IPS-15b (cell line): ENCODE results near the gene XPO5.
"Not testable (repeated sequence)": the region's sequence is repeated elsewhere in the genome, so short reads cannot be mapped to it uniquely, and the experiment has no call there.

ENCODE experiments used
- H3K27me3 ChIP-seq: one replicate; pipeline ENCODE4 v1.6.1; 2013; ENCODE audit warnings: low read length; ENCODE audit not compliant: control insufficient read depth, insufficient read depth
- H3K36me3 ChIP-seq: one replicate; pipeline ENCODE4 v1.6.1; 2013; ENCODE audit warnings: low read length; ENCODE audit not compliant: control insufficient read depth, insufficient read depth
- H3K4me1 ChIP-seq: one replicate; pipeline ENCODE4 v1.6.1; 2013; ENCODE audit warnings: mild to moderate bottlenecking, low read length; ENCODE audit not compliant: control insufficient read depth, insufficient read depth
- H3K4me3 ChIP-seq: one replicate; pipeline ENCODE4 v1.5.1; 2013; ENCODE audit warnings: low read depth, low read length
- H3K9ac ChIP-seq: one replicate; pipeline ENCODE4 v1.6.1; 2013; ENCODE audit warnings: low read depth, mild to moderate bottlenecking, low read length
- H3K9me3 ChIP-seq: one replicate; pipeline ENCODE4 v1.6.1; 2013; ENCODE audit warnings: mild to moderate bottlenecking, low read length; ENCODE audit not compliant: control insufficient read depth, insufficient read depth

XPO5 gene

GRCh38 chr6:43538986-43539385, 36.9 kb downstream of the XPO5 start:
- H3K36me3 ChIP-seq, H3K4me3 ChIP-seq, H3K27me3 ChIP-seq, H3K9ac ChIP-seq, H3K4me1 ChIP-seq, H3K9me3 ChIP-seq: not testable (repeated sequence)

DNA sequence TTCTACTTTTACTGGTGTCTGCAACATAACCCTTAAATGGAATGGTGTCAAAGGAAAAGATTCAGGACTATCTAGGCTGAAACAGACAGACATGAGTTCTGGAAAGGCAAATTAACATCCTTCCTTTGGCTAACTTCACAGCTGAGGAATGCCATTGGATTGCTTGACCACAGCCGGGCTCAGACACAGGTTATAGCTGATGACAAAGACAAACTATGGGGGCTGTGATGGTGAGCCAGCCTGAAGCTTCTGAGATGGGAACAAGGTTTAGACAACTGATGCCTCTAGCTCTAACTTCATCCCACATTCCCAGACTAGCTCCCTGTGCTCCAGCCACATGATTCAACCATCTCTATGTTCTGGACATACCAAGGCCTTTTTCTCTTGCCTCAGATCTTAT, 43.6 kb downstream of the XPO5 start:
- Histone ChIP-seq H3K9ac (no peak overlapping the region), H3K4me1 (no peaks in the 10 kb centered on the region), H3K27me3 (no peaks in the 10 kb centered on the region), H3K4me3 (no peak overlapping the region), H3K36me3 (peaks cover 20% of the 10 kb centered on the region), H3K9me3 (no peaks in the 10 kb centered on the region)

- Histone ChIP-seq H3K36me3 (peaks cover 78% of the 10 kb centered on the region), H3K4me1 (no peaks in the 10 kb centered on the region), H3K9ac (no peak overlapping the region), H3K27me3 (no peaks in the 10 kb centered on the region), H3K4me3 (no peak overlapping the region), H3K9me3 (no peaks in the 10 kb centered on the region)
Observed at GRCh38 chr6:43524483-43524961, 51.3 kb downstream of the XPO5 start.

- H3K9ac ChIP-seq: no peak overlapping the region
- no peaks in the 10 kb centered on the region for H3K9me3 ChIP-seq
- peaks cover 1% of the 10 kb centered on the region for H3K4me1 ChIP-seq
- no peak overlapping the region for H3K4me3 ChIP-seq
- peaks cover 80% of the 10 kb centered on the region for H3K36me3 ChIP-seq
- H3K27me3 ChIP-seq: no peaks in the 10 kb centered on the region
Observed at GRCh38 chr6:43523284-43523683, 52.6 kb downstream of the XPO5 start.

DNA sequence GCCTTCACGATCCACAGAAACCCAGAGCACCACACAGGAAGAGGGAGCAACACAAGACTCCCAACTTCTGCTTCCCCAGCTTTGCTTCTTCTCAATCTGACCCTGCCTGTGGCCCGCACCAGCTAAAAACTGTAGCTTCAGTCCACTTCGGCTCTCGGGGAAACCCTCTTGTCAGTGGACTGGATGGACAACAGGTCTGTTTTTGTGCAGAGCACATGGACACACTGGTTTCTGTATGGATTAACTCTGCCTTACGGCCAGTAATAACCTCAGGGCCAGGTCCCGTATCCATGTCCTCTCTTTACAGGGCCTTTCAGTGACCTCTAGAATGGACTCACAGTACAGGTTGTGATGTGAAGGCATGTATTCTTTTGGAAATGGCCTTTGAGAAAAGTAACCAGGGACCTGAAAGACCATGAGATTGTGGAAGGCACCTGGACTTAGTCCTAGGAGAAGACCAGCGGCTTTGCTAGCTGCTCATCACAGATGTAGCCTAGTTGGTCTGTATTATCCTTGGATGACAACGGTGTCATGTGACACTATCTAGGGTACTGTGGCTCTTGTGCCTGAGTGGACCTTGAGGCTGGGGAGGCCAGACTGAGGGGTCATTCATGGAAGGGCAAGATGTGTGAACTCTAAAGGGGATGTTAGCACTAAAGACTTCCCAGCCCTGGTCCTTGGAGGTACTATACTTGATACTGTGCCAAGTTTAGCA, 53.1 kb downstream of the XPO5 start:
- no peaks in the 10 kb centered on the region for H3K27me3 ChIP-seq
- H3K9ac ChIP-seq: no peak overlapping the region
- H3K4me3 ChIP-seq: no peak overlapping the region
- no peaks in the 10 kb centered on the region for H3K9me3 ChIP-seq
- peaks cover 6% of the 10 kb centered on the region for H3K4me1 ChIP-seq
- H3K36me3 ChIP-seq: peaks cover 76% of the 10 kb centered on the region

DNA sequence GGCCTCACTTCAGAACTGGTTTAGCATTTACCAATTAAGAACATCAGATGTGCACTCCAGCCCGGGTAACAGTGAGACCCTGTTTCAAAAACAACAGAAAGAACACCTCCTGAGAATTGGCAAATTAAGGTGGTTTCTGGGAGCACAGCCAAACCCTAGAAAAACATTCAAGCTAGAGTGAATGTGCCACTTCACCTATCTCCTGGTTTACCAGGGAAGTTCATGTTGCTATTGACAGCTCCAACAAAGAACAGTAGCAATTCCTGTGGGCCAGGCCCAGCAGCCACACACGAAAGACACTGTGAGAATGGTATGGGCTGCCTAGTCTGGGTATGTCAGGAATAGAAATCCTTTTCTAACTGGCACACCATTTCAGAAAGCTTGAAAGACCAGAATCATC, 54.0 kb downstream of the XPO5 start:
- H3K9ac ChIP-seq: no peak overlapping the region
- no peak overlapping the region for H3K4me3 ChIP-seq
- peaks cover 6% of the 10 kb centered on the region for H3K4me1 ChIP-seq
- H3K36me3 ChIP-seq: peaks cover 69% of the 10 kb centered on the region
- no peaks in the 10 kb centered on the region for H3K27me3 ChIP-seq
- H3K9me3 ChIP-seq: no peaks in the 10 kb centered on the region

DNA sequence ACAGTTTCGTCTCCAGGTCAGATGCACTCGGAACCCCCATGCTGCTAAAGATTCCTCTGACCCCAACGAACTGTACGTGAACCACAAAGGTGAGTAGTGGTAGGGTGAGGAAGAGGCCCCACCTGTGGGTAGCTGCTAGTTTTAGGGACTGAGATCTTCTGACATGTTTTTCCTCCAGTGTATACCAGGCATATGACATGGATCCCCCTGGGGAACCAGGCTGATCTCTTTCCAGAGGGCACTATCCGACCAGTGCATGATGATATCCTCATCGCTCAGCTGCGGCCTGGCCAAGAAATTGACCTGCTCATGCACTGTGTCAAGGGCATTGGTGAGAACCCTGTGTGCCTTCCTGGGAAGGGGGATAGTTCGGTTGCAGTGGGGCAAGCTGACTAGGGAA, 55.7 kb downstream of the XPO5 start:
- Histone ChIP-seq H3K4me1 (peaks cover 6% of the 10 kb centered on the region), H3K4me3 (no peak overlapping the region), H3K36me3 (peaks cover 53% of the 10 kb centered on the region), H3K9me3 (no peaks in the 10 kb centered on the region), H3K9ac (no peak overlapping the region), H3K27me3 (no peaks in the 10 kb centered on the region)

- Histone ChIP-seq H3K9ac (peak overlapping the region; percentile 93), H3K27me3 (no peaks in the 10 kb centered on the region), H3K9me3 (no peaks in the 10 kb centered on the region), H3K4me3 (peak overlapping the region; percentile 99), H3K36me3 (peaks cover 50% of the 10 kb centered on the region), H3K4me1 (peaks cover 6% of the 10 kb centered on the region)
Observed at GRCh38 chr6:43517505-43518357, 58.1 kb downstream of the XPO5 start.

DNA sequence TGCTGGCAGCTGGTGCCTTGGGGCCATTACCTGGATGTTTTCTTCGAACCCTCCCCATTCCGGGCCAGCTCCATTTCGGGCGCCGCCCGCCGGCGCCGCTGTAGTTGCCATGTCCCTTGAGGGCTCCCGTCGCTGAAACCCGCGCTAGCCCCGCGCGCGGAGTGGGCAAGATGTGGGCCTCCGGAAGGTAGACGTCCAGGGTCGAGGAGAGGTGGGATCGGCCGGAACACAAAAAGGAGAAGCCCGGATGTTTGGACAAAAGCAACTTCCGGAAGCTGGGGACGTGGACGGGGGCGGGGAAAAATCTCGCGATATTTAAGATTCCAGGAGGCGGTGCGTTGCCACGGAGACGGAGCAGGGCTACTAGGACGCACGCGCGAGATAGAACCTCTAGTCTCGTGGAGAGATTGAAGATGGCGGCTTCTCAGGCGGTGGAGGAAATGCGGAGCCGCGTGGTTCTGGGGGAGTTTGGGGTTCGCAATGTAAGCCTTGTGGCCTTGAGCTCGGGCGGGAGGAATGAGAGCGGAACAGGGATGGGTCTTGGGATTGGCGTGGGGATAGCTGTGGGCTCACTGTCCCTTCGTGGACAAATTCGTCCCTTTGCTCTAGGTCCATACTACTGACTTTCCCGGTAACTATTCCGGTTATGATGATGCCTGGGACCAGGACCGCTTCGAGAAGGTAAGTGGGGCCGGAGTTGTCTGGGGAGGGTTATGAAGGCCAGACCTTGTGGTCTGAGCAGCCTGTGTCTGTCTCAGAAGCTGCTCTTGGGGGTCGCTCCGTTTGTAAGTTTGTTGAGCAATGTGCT, 58.9 kb downstream of the XPO5 start, which contains the start of the genes POLR1C and YIPF3:
TSS of gene POLR1C (plus strand) at position 393 of the 808 bp plus-strand sequence. CDS start at position 414, 21 bp downstream.
TSS of gene YIPF3 (minus strand) at position 230 of the 808 bp plus-strand sequence. CDS start at position 111, 119 bp downstream.
- H3K36me3 ChIP-seq: peaks cover 50% of the 10 kb centered on the region
- H3K27me3 ChIP-seq: no peaks in the 10 kb centered on the region
- H3K4me1 ChIP-seq: peaks cover 6% of the 10 kb centered on the region
- peak within 1 kb of the TSS; percentile 99 for H3K4me3 ChIP-seq
- H3K9me3 ChIP-seq: no peaks in the 10 kb centered on the region
- H3K9ac ChIP-seq: peak within 1 kb of the TSS; percentile 93

- Histone ChIP-seq H3K9ac (peak overlapping the region; percentile 93), H3K9me3 (no peaks in the 10 kb centered on the region), H3K4me1 (peaks cover 9% of the 10 kb centered on the region), H3K36me3 (peaks cover 50% of the 10 kb centered on the region), H3K4me3 (peak overlapping the region; percentile 99), H3K27me3 (no peaks in the 10 kb centered on the region)
Observed at GRCh38 chr6:43516367-43516696, 59.5 kb downstream of the XPO5 start.

DNA sequence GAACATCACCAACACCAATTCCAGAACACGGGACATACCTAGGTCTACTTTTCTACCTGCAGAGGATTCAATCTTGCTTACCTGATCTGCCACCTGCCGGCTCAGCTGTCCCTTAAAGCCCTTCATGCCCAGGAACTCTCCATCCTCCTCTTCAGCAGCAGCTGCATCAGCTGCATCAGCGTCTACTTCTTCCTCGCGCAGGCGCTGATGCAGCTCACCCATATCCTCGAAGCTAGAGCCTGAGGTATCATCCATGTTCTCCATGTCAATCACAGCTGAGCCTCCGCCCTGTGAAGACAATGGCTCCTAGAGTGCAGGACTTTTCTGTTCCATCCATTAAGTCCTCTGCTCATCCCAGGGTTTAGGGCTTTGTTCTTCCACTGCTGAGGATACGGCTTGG, 60.0 kb downstream of the XPO5 start:
- H3K36me3 ChIP-seq: peaks cover 46% of the 10 kb centered on the region
- no peaks in the 10 kb centered on the region for H3K9me3 ChIP-seq
- peak overlapping the region; percentile 93 for H3K9ac ChIP-seq
- H3K4me3 ChIP-seq: peak overlapping the region; percentile 99
- H3K27me3 ChIP-seq: no peaks in the 10 kb centered on the region
- peaks cover 9% of the 10 kb centered on the region for H3K4me1 ChIP-seq
